ENCODE results near the gene CDK14. TPM values are rescaled to one million over a fixed set of nuclear protein-coding genes. Genes with fewer than 3 reads are reported as not detected.

CDK14 gene
- total RNA-seq, 1 experiment from 2014 or later: 23.6 TPM

DNA sequence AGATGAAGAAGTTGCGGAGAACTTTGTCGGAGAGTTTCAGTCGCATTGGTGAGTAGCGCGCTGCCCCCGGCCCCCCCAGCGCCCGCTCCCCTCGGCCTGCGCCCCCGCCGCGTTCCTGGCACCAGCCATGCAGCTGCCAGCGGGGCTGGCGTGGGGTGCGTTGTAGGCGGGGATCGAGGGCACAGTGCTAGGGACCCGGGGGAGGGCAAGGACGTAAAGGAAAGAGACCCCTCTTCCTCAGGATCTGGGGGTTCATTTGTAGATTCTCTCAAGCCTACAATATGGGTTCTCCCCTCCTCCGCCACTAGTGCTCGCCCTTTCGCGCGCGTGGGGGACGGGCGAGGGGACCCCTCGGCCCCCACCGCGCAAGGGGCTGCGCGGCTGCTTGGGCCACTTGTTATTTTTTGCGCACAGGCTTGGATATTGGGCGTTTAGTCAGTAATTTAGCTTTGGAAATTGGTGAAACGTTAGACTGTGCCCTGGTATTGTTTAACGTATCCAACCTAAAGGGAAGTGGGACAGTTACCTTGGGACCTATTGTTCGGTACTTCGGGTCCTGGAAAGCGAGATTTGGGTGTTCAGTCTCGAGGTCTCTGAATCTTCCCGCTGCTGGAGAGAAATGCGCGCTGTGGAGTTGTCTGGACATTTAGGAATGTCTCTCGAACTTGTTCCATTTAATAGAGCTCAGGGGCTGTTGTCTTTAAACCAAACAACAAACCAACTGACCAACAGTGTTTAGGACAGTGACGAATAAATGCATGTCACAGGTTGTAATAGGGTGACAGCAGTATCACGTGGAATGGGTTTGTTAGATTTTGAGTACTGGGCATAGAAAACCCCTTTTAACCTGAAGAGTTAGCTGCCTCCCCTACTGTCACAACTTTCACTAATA is 796 bp downstream of the CDK14 start:
- peak; percentile 65 for DNase-seq (ENCODE audit: low read depth)

DNA sequence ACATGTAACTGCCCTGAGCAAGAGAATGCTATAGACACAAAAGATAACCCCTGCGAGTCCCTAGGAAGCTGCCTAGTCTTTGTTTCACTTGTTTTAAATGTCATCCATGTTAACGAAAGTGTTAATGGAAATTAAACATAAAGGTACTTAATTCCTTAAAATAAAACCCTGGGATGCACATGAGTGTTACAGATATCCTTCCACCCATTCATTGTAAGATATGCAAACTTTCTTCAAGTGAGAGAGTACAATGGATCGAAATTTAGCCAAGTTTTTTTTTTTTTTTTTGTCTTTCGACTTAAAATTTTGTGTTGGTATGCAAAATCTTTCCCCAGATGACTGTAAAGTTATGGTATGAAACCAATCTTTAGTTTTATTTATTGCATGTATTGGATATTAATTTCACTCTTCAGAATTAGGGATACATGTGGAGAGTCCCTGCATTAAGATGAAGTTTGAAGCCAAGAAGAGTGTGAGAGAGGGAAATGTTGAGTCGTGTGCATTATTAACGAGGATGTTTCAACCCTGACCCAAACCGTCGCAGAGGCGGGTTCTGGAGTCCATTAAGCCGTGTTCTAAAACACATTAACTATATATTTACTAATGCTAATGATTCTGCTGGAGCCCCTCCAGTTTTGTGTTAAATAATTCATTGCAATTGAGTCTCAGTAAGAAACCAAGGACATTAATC is 1.6 kb downstream of the CDK14 start:
- no peak for DNase-seq (ENCODE audit: low read depth)

DNA sequence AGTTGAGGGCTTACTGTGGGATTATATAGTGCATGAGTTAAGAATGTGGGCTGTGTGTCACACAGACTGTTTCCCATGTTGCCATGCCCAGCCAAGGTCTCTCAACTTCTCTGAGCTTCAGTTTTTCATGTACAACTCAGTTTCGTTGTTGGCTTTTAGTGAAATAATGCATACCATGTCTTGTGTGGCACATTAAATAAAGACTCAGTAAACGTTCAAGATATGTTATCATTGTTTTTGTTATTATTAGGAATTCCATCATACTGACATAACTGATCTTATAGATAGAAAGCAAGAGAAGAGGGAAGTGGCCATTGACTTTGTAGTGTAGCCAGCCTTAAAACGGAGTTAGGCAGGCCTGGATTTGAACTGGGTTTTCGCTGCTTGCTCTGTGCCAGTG is 2.9 kb downstream of the CDK14 start:
- DNase-seq (ENCODE audit: low read depth): no peak

DNA sequence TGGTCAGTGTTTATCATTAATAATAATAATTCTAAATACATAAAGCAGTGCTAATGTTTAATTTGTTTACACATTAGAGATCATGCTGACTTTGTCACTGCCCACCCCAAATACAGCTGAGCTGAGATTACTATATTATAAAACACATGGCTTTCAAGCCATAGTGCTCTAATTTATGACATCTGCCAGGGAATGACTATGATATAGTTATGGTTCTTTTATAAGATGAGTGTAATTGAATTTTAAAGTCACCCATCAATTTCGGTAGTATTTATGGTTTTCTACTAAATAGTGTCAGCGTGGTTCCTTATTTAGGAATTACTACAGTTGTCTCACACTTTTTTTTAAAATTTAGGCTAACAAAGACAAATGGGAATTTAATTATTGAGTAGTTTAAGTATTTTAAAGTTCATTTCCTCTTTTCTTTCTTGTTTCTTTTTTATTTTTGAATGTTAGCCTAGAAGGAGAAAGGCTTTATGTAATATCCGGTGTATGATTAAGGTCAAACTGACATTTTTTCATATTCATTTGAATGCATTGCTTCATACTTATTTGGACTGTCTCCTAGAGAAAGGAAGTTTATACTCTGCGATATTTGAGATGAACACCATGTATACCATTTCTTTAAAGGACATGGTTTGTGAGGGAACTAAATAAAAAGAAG is 3.9 kb downstream of the CDK14 start:
- peak; percentile 40 for DNase-seq (ENCODE audit: low read depth)

DNA sequence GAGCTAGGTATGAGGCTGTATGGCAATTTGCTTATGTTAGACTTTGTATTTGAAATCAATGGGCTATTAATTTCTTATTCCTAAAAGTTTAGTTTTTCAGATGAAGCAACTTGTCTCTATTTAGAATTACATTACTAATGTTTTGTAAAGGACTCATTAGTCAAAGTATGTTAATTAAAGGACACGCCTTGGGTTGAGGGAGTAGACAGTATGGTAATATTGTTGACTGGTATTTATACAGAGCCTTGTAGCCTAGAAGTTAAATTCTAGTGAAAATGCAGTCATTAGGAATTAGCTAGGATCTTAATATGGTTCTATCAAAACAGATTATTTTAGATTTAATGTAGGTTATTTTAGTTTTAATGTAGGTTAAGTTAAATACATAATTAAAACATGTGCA is 6.2 kb downstream of the CDK14 start:
- DNase-seq (ENCODE audit: low read depth): no peak

DNA sequence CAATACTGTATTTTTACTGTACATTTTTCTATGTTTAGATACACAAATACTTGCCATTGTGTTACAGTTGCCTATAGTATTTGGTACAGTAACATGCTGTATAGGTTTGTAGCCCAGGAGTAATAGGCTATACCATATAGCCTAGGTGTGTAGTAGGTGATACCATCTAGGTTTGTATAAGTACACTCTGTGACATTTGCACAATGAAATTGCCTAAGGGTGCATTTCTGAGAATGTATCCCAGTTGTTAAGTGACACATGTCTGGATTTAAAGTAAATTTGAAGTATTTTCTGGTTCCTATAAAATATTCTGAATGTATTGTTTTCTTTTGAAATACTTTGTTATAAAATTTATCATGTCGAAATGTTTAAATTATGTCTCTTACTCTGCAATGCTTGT is 7.2 kb downstream of the CDK14 start:
- DNase-seq (ENCODE audit: low read depth): no peak

DNA sequence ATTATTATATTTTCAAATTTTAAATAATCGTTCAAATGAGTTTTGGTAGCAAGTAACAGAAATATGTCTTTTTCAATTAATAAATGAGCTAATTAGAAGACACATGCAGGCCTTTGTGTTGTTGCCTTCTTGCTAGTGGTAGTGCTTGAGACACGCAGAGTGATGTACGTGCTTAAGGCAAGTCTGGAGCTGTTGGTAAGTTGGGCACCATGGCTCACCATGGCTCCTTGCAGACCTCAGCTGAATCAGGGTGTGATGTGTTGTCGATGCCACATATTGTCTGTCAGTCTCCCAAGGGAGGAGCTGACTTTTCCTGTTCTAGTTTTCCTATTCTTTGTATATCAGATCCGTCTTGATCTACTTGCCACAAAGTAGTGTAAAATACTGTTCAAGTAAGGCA is 8.3 kb downstream of the CDK14 start:
- DNase-seq (ENCODE audit: low read depth): no peak

DNA sequence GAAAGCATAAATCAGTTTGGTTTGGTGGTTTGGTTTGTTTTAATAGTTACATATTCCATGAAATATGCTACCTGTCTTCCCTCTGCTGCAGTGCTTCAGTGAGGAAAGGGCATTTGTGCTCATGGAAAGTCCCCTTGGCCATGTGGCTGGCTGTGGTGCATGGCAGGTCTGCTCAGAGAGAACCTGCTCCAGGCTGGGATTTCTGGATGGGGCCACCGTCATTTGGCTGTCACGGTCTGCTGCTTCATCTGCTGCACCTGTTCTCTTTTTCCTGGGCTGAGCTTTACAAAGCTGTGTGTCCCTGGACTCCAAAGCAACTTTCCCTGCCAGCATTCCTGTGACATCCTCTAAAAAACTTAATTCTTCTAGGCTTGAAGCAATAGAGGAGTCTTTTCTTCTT is 8.9 kb downstream of the CDK14 start:
- no peak for DNase-seq (ENCODE audit: low read depth)

DNA sequence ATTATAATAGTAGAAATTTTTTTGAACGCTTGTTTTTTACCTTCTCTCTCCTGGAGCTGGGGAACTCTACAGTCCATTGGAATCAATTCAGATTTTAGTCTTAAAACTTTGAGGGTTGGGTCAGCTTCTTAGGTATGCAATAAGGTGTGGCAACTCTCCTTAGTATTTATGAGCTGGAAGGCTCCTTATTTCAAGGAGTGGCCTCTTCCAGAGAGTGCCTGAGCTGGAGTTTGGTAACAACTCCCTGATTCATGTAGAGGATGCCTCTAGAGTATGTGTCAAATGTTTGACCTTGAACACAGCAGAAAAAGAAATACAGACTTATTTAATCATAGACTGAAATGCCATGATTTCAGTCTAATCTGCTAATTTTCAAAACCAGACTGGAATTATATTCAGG is 11.1 kb downstream of the CDK14 start:
- no peak for DNase-seq (ENCODE audit: low read depth)

DNA sequence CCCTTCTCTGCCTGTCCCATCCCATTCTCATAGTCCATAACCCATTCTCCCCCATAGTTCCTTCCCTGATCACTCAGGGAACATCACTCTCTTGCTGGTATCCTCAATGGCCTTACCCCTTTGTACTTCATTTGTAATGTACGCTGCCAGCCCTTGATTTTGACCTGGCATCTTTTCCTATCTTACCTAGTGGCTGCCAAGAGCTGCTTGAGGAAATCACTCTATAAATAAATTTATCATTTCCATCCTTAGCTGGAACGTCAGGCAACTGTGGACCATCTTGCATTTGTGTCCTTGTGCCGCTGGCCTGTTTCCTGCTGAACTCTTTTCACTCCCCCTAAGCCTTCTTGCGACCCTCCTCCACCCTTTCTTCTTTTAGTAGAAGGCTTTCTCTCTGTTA is 14.0 kb downstream of the CDK14 start:
- DNase-seq (ENCODE audit: low read depth): no peak

DNA sequence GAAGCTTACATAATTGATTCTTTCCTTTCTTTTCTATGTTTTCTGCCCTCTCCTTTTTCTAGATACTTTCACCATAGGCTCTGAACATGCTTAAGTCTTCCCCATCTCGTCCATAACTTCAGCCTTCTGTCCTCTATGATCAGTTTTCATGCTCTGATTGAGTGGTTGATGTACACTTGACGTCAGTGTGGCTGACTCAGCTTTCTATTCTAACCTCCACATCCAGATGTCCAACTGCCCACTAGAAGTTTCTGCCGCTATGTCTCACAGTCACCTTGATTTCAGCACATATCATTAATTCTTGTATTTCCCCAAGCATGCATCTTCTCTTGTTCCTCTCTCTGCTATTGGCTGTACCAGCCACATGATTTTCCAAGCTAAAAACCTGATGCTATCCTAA is 15.0 kb downstream of the CDK14 start:
- DNase-seq (ENCODE audit: low read depth): no peak

DNA sequence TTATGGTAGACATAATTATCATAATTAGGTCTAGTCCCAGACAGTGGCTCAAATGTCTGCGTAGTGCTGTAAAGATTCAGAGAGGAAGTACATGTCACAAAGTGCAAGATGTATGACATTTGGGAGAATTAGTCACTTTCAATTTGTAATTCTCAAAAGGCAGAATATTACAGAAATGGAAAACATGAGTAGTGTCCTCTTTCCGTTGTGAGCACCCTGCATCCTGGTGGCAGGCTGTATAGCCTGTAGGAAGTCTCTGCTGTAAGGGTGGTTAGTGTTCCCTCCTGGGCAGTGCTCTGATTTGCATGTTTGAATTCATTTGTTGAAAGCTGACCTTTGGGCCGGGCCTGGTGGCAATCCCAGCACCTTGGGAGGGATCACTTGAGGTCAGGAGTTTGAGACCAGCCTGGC is 17.0 kb downstream of the CDK14 start:
- DNase-seq (ENCODE audit: low read depth): peak; percentile 12

DNA sequence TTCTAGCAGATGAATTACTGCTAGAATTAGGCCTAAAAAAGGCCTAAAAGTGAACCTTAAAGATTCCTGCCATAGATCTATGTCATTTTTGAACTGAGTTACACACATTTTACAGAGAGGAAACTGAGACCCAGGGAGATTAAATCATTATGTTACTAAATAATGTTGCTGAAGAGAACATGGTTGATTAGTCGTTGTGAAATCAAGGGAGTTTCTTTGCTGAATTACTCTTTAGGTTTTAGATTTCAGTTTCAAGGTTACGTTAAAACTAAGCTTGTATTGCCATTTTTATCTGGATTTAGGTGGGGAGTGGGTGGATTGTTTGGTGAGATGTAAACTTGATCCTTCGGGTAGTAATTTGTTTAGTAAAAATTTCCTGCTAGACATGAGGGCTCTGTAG is 21.3 kb downstream of the CDK14 start:
- no peak for DNase-seq (ENCODE audit: low read depth)

DNA sequence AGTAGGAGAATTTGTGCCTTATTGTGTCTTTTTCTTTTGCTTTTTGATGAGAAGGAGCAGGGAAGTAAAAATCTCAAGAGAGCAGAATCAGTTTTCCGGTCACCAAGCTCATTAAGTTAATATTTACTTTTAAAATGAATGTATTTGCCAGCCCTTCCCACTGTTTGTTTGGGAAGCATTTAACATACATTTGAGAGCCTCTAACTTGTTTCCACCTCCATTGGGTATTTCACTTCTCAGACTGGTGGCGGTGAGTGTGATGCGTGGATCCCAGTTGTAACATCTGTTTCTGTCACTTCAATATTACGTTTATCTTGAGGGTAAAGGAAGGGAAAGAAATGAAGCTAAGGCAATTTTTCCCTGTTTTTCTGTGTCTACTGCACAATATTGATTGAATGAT is 22.8 kb downstream of the CDK14 start:
- no peak for DNase-seq (ENCODE audit: low read depth)

DNA sequence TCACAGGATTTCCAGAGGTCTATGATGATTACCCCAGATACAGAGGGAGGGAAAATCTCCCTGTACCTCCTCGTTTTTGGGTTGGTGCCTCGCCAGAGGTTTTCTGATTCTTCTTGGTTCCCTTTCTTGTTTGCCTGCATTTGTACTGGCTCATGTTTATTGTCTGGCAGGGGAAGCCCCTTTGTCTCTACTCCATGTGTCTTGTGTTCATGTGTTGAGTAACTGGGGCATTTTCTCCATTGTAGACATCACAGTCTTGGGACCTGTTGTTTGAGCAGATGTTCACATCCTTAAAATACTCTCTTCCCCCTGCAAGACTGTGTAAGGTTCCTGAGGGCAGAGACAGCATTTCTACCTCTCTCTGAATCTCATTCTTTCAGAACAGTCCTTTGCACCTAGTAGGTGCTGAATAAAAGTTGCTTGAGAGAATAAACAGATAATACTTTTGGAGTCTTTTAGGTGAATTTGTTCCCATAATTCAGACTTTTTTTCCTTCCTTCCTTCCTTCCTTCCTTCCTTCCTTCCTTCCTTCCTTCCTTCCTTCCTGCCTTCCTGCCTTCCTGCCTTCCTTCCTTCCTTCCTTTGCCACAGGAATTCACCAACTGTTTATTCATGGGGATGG is 25.1 kb downstream of the CDK14 start:
- peak; percentile 6 for DNase-seq (ENCODE audit: low read depth)

DNA sequence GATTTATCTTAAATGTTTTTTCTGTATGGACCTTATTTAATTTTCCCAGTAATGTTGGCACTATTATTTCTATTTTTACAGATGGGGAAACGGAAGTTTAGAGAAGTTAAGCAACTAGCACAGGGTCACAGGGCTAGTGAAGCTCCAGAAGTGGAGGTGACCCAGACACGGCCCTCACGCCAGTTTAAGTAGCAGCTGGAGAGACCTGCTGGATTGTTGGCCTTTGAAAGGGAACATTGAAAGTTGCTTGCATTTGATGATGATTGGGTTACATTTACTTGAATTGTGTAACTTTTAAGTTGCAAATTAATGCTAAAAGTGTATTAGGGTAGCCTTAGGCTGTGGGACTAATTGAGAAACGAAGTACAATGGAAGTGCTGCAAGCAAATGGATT is 25.6 kb downstream of the CDK14 start:
- DNase-seq (ENCODE audit: low read depth): peak; percentile 7

DNA sequence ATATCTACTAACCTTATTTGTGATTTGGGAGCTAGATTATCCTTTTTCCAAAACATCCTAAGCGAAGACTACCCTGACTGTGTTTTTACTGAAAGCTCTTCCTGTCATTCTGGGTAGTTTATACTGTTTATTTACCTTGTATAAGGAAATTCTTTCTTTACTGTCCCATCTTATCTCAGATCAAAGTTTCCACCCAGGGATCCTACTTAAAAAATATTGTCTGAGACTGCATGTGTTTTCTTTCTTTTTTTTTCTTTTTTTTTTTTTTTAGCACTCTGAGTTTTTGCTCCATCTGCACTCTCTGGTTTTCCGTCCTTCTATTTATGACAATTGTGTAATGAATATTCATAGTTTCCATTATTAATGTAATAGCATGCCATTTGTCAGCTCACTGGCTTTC is 26.5 kb downstream of the CDK14 start:
- DNase-seq (ENCODE audit: low read depth): no peak

DNA sequence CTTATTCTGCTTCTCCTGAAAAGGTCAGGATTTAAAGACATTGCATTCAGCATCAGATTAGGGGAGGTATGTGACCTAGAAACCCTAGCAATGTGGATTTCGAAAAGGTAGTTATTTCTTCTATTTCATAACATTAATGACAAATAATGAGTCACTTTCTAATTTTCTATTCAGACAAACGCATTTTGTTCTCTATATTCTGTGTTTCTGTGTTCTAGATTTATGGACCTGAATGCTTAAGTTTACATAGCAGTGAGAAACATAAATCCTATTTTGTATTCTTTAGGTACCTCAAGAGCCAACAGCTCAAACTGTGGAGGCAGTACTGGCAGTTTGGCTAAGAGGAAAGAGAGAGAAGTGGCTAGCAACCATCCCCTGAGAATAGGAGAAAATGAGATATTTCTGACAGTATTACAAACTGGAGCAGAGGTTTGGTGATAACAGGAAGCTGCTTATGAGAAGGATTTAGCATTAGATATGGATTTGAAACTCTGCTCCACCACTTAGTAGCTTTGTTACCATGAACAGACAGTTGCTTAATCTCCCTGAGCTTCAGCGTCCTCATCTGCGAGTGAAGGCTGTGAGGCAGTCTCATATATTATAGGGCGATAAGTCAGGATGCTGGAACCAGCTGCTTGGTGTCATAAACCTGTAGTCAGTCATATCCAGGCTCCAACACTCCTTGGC is 28.2 kb downstream of the CDK14 start:
- DNase-seq (ENCODE audit: low read depth): peak; percentile 51

DNA sequence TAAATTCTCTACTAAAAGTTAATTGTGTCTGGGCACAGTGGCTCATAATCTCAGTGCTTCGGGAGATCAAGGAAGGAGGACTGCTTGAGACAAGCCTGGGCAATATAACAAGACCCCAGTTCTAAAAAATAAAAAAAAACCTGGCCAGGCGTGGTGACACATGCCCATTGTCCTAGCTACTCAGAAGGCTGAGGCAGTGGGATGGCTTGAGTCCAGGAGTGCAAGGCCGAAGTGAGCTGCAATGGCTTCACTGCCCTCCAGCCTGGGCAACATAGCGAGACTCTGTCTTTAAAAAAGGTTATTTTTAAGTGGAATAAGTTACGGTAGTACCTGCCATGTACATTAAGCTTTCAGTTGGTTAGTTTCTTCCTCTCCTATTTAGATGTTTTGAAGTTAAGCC is 28.9 kb downstream of the CDK14 start:
- peak; percentile 33 for DNase-seq (ENCODE audit: low read depth)

DNA sequence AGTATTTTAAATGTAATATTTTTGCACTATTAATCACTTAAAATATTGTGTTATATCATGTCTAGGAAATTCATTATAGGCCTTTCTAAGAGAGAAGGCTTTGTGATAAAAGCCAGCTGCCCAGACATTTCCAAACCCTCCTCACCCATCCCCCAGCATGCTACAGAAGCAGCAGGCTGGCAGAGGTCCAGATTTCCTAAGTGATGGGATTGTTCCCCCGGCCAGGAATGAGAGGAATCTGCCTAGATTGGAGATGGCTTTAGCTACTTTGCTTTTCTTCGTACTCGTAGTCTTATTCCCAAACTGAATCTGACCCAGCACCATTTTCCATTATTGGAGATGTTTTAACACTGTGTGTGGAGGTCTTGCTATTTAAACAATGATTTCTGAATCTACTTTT is 29.4 kb downstream of the CDK14 start:
- DNase-seq (ENCODE audit: low read depth): peak; percentile 88

DNA sequence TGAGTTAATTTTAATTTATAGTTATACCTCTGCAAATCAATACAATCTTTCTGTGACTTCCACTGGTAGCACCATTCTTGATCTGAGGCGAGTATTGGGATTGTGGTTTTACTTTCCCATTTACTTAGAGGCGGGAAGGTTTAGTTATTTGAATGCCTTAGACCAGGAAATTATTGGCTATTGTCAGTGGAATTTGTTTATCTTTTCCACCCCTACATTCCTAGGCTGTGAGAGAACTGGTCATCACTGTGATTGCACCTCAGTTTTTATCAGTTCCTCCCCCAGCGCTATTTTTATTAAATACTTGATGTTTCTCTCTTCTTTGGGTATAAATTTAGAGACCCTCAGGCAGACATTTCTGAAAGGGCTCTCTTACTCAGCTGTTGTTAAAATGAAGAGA is 29.9 kb downstream of the CDK14 start:
- peak; percentile 61 for DNase-seq (ENCODE audit: low read depth)

Data from LHCN-M2 (cell line).